ENCODE data around the gene FHL3.
"Not testable (repeated sequence)": the region's sequence is repeated elsewhere in the genome, so short reads cannot be mapped to it uniquely, and the experiment has no call there.

The FHL3 gene

GRCh38 chr1:38041936-38042834 is 36.9 kb upstream of the FHL3 start:
- no peak overlapping the region for H3K4me3 ChIP-seq (ENCODE audit: control insufficient read depth in 1 of 7, extremely low read depth in 1 of 7, insufficient read depth in 4 of 7, low read depth in 2 of 7, low read length in 6 of 7)
- H3K4me1 ChIP-seq (ENCODE audit: control extremely low read depth in 1 of 4, control insufficient read depth in 4 of 4, insufficient read depth in 4 of 4, low read length in 3 of 4) = peaks cover 0 to 28% (median 21%) of the 10 kb centered on the region in 4 experiments
- CTCF ChIA-PET = interaction anchor here (1.2 to 3.3 kb wide), 3 partner anchors 12 to 16 kb away, joined by 3 to 17 read pairs (median 13); no protein-coding TSS in a partner anchor
- peaks cover 4 to 76% (median 40%) of the 10 kb centered on the region in 5 experiments for H3K27me3 ChIP-seq (replicated peaks in 2 of 5; ENCODE audit: control insufficient read depth in 4 of 5, insufficient read depth in 5 of 5, low read length in 4 of 5)
- 80% methylated on average over 20 of the region's 21 CpGs for WGBS (ENCODE audit: insufficient coverage)
- no peaks in the 10 kb centered on the region for H3K9me3 ChIP-seq (ENCODE audit: control extremely low read depth in 1 of 5, control insufficient read depth in 4 of 5, insufficient read depth in 2 of 5, low read depth in 1 of 5, low read length in 4 of 5)
- no peak for DNase-seq
- POLR2A ChIA-PET = no interaction called here
- no peaks in the 10 kb centered on the region for H3K36me3 ChIP-seq (ENCODE audit: control insufficient read depth in 4 of 4, insufficient read depth in 4 of 4, low read length in 3 of 4)
- H3K27ac ChIP-seq (ENCODE audit: insufficient read depth in 1 of 2, low read depth in 1 of 2, low read length in 2 of 2, poor library complexity in 1 of 2, severe bottlenecking in 2 of 2) = no peak overlapping the region

- Histone ChIP-seq H3K4me1 (ENCODE audit: control extremely low read depth in 1 of 4, control insufficient read depth in 4 of 4, insufficient read depth in 4 of 4, low read length in 3 of 4) (peaks cover 0 to 6% (median 5%) of the 10 kb centered on the region in 4 experiments), H3K9me3 (ENCODE audit: control extremely low read depth in 1 of 5, control insufficient read depth in 4 of 5, insufficient read depth in 2 of 5, low read depth in 1 of 5, low read length in 4 of 5) (no peaks in the 10 kb centered on the region), H3K27ac (ENCODE audit: insufficient read depth in 1 of 2, low read depth in 1 of 2, low read length in 2 of 2, poor library complexity in 1 of 2, severe bottlenecking in 2 of 2) (no peak overlapping the region), H3K4me3 (ENCODE audit: control insufficient read depth in 1 of 7, extremely low read depth in 1 of 7, insufficient read depth in 4 of 7, low read depth in 2 of 7, low read length in 6 of 7) (no peak overlapping the region), H3K27me3 (replicated peaks in 2 of 5; ENCODE audit: control insufficient read depth in 4 of 5, insufficient read depth in 5 of 5, low read length in 4 of 5) (peaks cover 4 to 52% (median 35%) of the 10 kb centered on the region in 5 experiments), H3K36me3 (ENCODE audit: control insufficient read depth in 4 of 4, insufficient read depth in 4 of 4, low read length in 3 of 4) (no peaks in the 10 kb centered on the region)
- ChIA-PET POLR2A (no interaction called here), CTCF (interaction anchor here (0.7 to 4.1 kb wide), 5 partner anchors 10 to 793 kb away, joined by 3 to 18 read pairs (median 6); no protein-coding TSS in a partner anchor)
- no peak for DNase-seq
- WGBS (ENCODE audit: insufficient coverage) = 94% methylated on average over 14 of the region's 17 CpGs
Observed at GRCh38 chr1:38039331-38040088, 34.2 kb upstream of the FHL3 start.

GRCh38 chr1:38038861-38039260 is 33.5 kb upstream of the FHL3 start:
- Histone ChIP-seq H3K4me3 (ENCODE audit: control insufficient read depth in 1 of 7, extremely low read depth in 1 of 7, insufficient read depth in 4 of 7, low read depth in 2 of 7, low read length in 6 of 7) (no peak overlapping the region), H3K9me3 (ENCODE audit: control extremely low read depth in 1 of 5, control insufficient read depth in 4 of 5, insufficient read depth in 2 of 5, low read depth in 1 of 5, low read length in 4 of 5) (no peaks in the 10 kb centered on the region), H3K4me1 (ENCODE audit: control extremely low read depth in 1 of 4, control insufficient read depth in 4 of 4, insufficient read depth in 4 of 4, low read length in 3 of 4) (no peaks in the 10 kb centered on the region), H3K27ac (ENCODE audit: insufficient read depth in 1 of 2, low read depth in 1 of 2, low read length in 2 of 2, poor library complexity in 1 of 2, severe bottlenecking in 2 of 2) (no peak overlapping the region), H3K27me3 (replicated peaks in 2 of 5; ENCODE audit: control insufficient read depth in 4 of 5, insufficient read depth in 5 of 5, low read length in 4 of 5) (peaks cover 3 to 46% (median 31%) of the 10 kb centered on the region in 5 experiments), H3K36me3 (ENCODE audit: control insufficient read depth in 4 of 4, insufficient read depth in 4 of 4, low read length in 3 of 4) (no peaks in the 10 kb centered on the region)
- CTCF ChIA-PET = interaction anchor here (0.7 to 4.1 kb wide), 4 partner anchors 9 to 45 kb away, joined by 3 to 18 read pairs (median 8); no protein-coding TSS in a partner anchor
- no peak for DNase-seq
- 97% methylated on average over 9 of the region's 10 CpGs for WGBS (ENCODE audit: insufficient coverage)
- POLR2A ChIA-PET = no interaction called here

- POLR2A ChIA-PET = no interaction called here
- H3K27me3 ChIP-seq (replicated peaks in 2 of 5; ENCODE audit: control insufficient read depth in 4 of 5, insufficient read depth in 5 of 5, low read length in 4 of 5) = peaks cover 2 to 31% (median 21%) of the 10 kb centered on the region in 5 experiments
- 57% methylated on average over 3 of the region's 5 CpGs for WGBS (ENCODE audit: insufficient coverage)
- H3K4me3 ChIP-seq (ENCODE audit: control insufficient read depth in 1 of 7, extremely low read depth in 1 of 7, insufficient read depth in 4 of 7, low read depth in 2 of 7, low read length in 6 of 7) = no peak overlapping the region
- peak in 2 of 3 donors; percentile 26 to 31 for DNase-seq
- CTCF ChIA-PET = interaction anchor here (0.6 to 4.1 kb wide), 6 partner anchors 8 to 837 kb away, joined by 3 to 18 read pairs (median 3); no protein-coding TSS in a partner anchor
- no peaks in the 10 kb centered on the region for H3K36me3 ChIP-seq (ENCODE audit: control insufficient read depth in 4 of 4, insufficient read depth in 4 of 4, low read length in 3 of 4)
- no peaks in the 10 kb centered on the region for H3K9me3 ChIP-seq (ENCODE audit: control extremely low read depth in 1 of 5, control insufficient read depth in 4 of 5, insufficient read depth in 2 of 5, low read depth in 1 of 5, low read length in 4 of 5)
- H3K4me1 ChIP-seq (ENCODE audit: control extremely low read depth in 1 of 4, control insufficient read depth in 4 of 4, insufficient read depth in 4 of 4, low read length in 3 of 4) = no peaks in the 10 kb centered on the region
- H3K27ac ChIP-seq (ENCODE audit: insufficient read depth in 1 of 2, low read depth in 1 of 2, low read length in 2 of 2, poor library complexity in 1 of 2, severe bottlenecking in 2 of 2) = no peak overlapping the region
Observed at GRCh38 chr1:38037221-38037939, 32.1 kb upstream of the FHL3 start.

- no peak for DNase-seq
- H3K27ac ChIP-seq (ENCODE audit: insufficient read depth in 1 of 2, low read depth in 1 of 2, low read length in 2 of 2, poor library complexity in 1 of 2, severe bottlenecking in 2 of 2) = no peak overlapping the region
- WGBS (ENCODE audit: insufficient coverage) = 91% methylated on average over 12 of the region's 13 CpGs
- POLR2A ChIA-PET = no interaction called here
- peaks cover 0 to 13% (median 5%) of the 10 kb centered on the region in 5 experiments for H3K27me3 ChIP-seq (replicated peaks in 2 of 5; ENCODE audit: control insufficient read depth in 4 of 5, insufficient read depth in 5 of 5, low read length in 4 of 5)
- H3K4me1 ChIP-seq (ENCODE audit: control extremely low read depth in 1 of 4, control insufficient read depth in 4 of 4, insufficient read depth in 4 of 4, low read length in 3 of 4) = peaks cover 0 to 17% (median 14%) of the 10 kb centered on the region in 4 experiments
- no peaks in the 10 kb centered on the region for H3K36me3 ChIP-seq (ENCODE audit: control insufficient read depth in 4 of 4, insufficient read depth in 4 of 4, low read length in 3 of 4)
- CTCF ChIA-PET = no interaction called here
- H3K9me3 ChIP-seq (ENCODE audit: control extremely low read depth in 1 of 5, control insufficient read depth in 4 of 5, insufficient read depth in 2 of 5, low read depth in 1 of 5, low read length in 4 of 5) = no peaks in the 10 kb centered on the region
- no peak overlapping the region for H3K4me3 ChIP-seq (ENCODE audit: control insufficient read depth in 1 of 7, extremely low read depth in 1 of 7, insufficient read depth in 4 of 7, low read depth in 2 of 7, low read length in 6 of 7)
Observed at GRCh38 chr1:38034871-38035270, 29.6 kb upstream of the FHL3 start.

GRCh38 chr1:38032992-38033391 is 27.7 kb upstream of the FHL3 start:
- H3K9me3 ChIP-seq (ENCODE audit: control extremely low read depth in 1 of 5, control insufficient read depth in 4 of 5, insufficient read depth in 2 of 5, low read depth in 1 of 5, low read length in 4 of 5); H3K27ac ChIP-seq (ENCODE audit: insufficient read depth in 1 of 2, low read depth in 1 of 2, low read length in 2 of 2, poor library complexity in 1 of 2, severe bottlenecking in 2 of 2); H3K27me3 ChIP-seq (replicated peaks in 2 of 5; ENCODE audit: control insufficient read depth in 4 of 5, insufficient read depth in 5 of 5, low read length in 4 of 5); H3K4me3 ChIP-seq (ENCODE audit: control insufficient read depth in 1 of 7, extremely low read depth in 1 of 7, insufficient read depth in 4 of 7, low read depth in 2 of 7, low read length in 6 of 7); H3K36me3 ChIP-seq (ENCODE audit: control insufficient read depth in 4 of 4, insufficient read depth in 4 of 4, low read length in 3 of 4); CTCF ChIA-PET; DNase-seq; POLR2A ChIA-PET: not testable (repeated sequence)
- H3K4me1 ChIP-seq (ENCODE audit: control extremely low read depth in 1 of 4, control insufficient read depth in 4 of 4, insufficient read depth in 4 of 4, low read length in 3 of 4) = peaks cover 0 to 36% (median 21%) of the 10 kb centered on the region in 4 experiments
- 100% methylated on average over 1 of the region's 2 CpGs for WGBS (ENCODE audit: insufficient coverage)
